RWPE1 (cell line): ENCODE measurements around the gene TST.

Experiments
- CTCF ChIA-PET: fragments of 350-600 bp; sonication (Branson Sonifier 250); formaldehyde crosslinking; extraction: SDS; loops from one replicate; lab custom pipeline; 2021; lab: Yijun Ruan, JAX
- POLR2A ChIA-PET: fragments of 400-600 bp; formaldehyde crosslinking; extraction: SDS; loops from one replicate; lab custom pipeline; 2020; ENCODE audit warnings: antibody characterized with exemption; ENCODE audit not compliant: low non-redundant PET; lab: Yijun Ruan, JAX
- DNase-seq: peaks from one replicate; pipeline ENCODE4 v3.0.0; 2012; ENCODE audit warnings: low spot score
- H3K27ac ChIP-seq: fragments of 450-650 bp; 2 replicates; pipeline ENCODE4 v1.5.1; 2017
- CTCF ChIP-seq: fragments of 450-650 bp; conservative IDR thresholded peaks from 2 replicates; pipeline ENCODE4 v1.5.1; 2017; ENCODE audit warnings: low read depth, mild to moderate bottlenecking

Gene TST

GRCh38 chr22:37011472-37011871 is 7.8 kb downstream of the TST start:
- CTCF ChIA-PET: no interaction called here
- POLR2A ChIA-PET: no interaction called here
- TF ChIP-seq CTCF: no peak
- no peak for DNase-seq
- no peak overlapping the region for H3K27ac ChIP-seq

DNA sequence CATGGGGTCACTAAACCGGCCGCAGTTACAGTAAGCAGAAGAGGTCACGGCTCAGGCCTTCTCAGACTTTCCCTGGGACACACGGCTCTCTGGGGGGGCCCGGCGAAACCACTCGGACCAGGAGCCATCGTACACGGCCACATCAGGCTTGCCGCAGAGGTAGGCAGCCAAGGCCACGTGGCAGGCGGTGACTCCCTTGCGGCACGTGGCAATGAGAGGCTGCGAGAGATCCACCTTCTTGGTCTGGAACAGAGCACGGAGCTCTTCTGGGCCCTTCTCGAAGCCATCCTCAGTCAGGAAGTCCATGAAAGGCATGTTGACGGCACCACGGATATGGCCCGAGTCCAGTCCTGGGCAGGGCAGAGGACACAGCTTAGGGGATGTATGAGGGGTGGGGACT is 8.3 kb downstream of the TST start:
- TF ChIP-seq CTCF: no peak
- CTCF ChIA-PET: no interaction called here
- POLR2A ChIA-PET: no interaction called here
- DNase-seq: no peak
- no peak overlapping the region for H3K27ac ChIP-seq

GRCh38 chr22:37010174-37010573 is 9.1 kb downstream of the TST start:
- no peak for DNase-seq
- no peak for TF ChIP-seq CTCF
- ChIA-PET POLR2A (no interaction called here), CTCF (interaction anchor here (0.6 kb wide), 1 partner anchor 353 kb away, joined by 3 read pairs; no protein-coding TSS in a partner anchor)
- no peak overlapping the region for H3K27ac ChIP-seq

DNA sequence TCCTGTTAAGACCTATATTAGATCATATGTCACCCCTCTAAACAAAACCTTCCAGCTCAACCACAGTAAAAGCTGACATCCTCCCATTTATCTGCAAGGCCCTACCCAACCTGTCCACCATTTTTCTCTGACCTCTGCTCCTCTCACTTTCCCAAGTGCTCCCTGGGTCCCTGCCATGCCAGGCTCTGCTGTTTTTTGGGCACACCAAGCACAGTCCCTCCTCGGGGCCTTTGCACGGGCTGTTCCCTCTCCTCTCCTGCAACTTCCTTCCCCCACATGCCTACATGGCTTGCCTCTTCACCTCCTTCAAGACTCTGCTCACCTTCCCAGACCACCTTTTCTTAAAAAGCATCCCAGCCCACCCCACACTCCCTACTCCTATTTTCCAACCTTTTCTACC is 9.8 kb downstream of the TST start:
- ChIA-PET CTCF (interaction anchor here (0.5 kb wide), 1 partner anchor 17 kb away, joined by 3 read pairs; no protein-coding TSS in a partner anchor), POLR2A (no interaction called here)
- DNase-seq: no peak
- H3K27ac ChIP-seq: no peak overlapping the region
- TF ChIP-seq CTCF: no peak

DNA sequence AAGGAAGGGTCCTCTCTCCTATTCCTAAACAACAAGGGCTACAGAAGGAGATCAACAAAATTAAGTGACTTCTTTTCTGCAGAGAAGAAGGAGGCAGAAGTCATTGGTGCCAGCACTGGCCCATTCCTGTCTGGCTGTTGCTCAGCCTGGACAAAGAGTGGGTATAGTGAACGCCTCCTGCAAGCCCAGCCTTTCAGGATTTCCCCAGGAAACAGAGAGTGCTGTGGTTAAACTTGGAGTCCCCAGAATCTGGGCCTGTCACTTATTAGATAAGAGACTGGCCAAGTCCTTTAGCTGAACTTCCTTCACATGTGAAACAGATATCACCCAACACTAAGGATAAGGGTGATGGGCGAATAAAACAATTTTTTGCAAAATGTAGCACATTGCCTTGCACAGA is 10.9 kb downstream of the TST start:
- ChIA-PET POLR2A (no interaction called here), CTCF (no interaction called here)
- TF ChIP-seq CTCF: no peak
- no peak for DNase-seq
- H3K27ac ChIP-seq: no peak overlapping the region

DNA sequence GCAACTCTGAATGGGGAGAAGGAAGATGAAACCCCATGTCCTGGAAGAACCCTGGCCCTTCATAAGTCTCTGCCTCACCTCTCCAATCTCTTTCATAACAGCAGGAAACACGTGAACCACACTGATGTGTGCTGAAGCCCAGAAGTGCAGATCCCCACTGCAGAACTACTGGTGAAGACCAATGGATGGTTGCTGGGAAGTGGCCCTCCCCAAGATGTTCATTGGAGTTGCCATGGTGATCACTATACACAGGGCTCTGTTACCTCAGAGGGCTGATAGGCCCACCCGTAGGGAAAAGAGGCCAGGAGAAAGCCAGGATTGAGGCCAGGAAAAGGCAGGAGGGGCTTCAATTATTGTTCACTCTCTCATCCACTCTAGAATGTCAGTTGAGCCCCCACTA is 11.6 kb downstream of the TST start:
- H3K27ac ChIP-seq: no peak overlapping the region
- TF ChIP-seq CTCF: no peak
- ChIA-PET POLR2A (no interaction called here), CTCF (no interaction called here)
- DNase-seq: no peak

- CTCF ChIA-PET: no interaction called here
- no peak overlapping the region for H3K27ac ChIP-seq
- POLR2A ChIA-PET: no interaction called here
- TF ChIP-seq CTCF: no peak
- DNase-seq: no peak
Measured at GRCh38 chr22:37002633-37003032, 16.6 kb downstream of the TST start.
